AG04450 (cell line): ENCODE data around the gene APOO. TPM values are rescaled to one million over a fixed set of nuclear protein-coding genes. Genes with fewer than 3 reads are reported as not detected.

Source experiments
- CTCF ChIA-PET: fragments of 300-600, 350-600 bp; formaldehyde crosslinking; extraction: SDS; loops from one replicate; lab custom pipeline; 2022; ENCODE audit warnings: antibody characterized with exemption, inconsistent platforms; lab: Charles Lee
- POLR2A ChIA-PET: fragments of 350-600 bp; formaldehyde crosslinking; extraction: SDS; loops from one replicate; lab custom pipeline; 2021; ENCODE audit warnings: antibody characterized with exemption, inconsistent platforms; lab: Yijun Ruan, JAX
- DNase-seq: peaks from one replicate; pipeline ENCODE4 v3.0.0-alpha.2; 2011; ENCODE audit warnings: low read depth, low spot score
- H3K27ac ChIP-seq: one replicate; pipeline ENCODE4 v1.5.1; 2012; ENCODE audit warnings: low read depth, low read length, control low read depth
- H3K27me3 ChIP-seq: one replicate; pipeline ENCODE4 v1.6.0; 2012; ENCODE audit warnings: low read length; ENCODE audit not compliant: control insufficient read depth, insufficient read depth
- H3K4me3 ChIP-seq: 2 replicates; pipeline ENCODE4 v1.5.1; 2011; ENCODE audit warnings: mild to moderate bottlenecking, low read depth, low read length, control low read depth
- H3K9me3 ChIP-seq: 2 replicates; pipeline ENCODE4 v1.5.1; 2012; ENCODE audit warnings: low read length; ENCODE audit not compliant: control insufficient read depth, insufficient read depth
- polyA plus RNA-seq: library from polyadenylated mRNA; depleted of rRNA; stranded (reverse); fragments of >200 nt; gene quantifications from 2 replicates; pipeline ENCODE4 v1.2.3, GENCODE V29; 2011
- TF ChIP-seq, protein P1 (sequence below): IDR thresholded peaks from 2 replicates; pipeline ENCODE4 v1.5.1; 2011; ENCODE audit warnings: low read depth, low read length, control low read depth, inconsistent platforms

Gene APOO
- polyA plus RNA-seq, 1 experiment: 16.3 TPM

GRCh38 chrX:23838953-23839352 lies 68.8 kb downstream of the APOO start:
- ChIA-PET POLR2A (interaction anchor here (0.7 kb wide), 1 partner anchor 16 kb away, joined by 3 read pairs; no protein-coding TSS in a partner anchor), CTCF (no interaction called here)
- H3K9me3 ChIP-seq: no peaks in the 10 kb centered on the region
- H3K4me3 ChIP-seq: no peak overlapping the region
- TF ChIP-seq, protein P1, sequence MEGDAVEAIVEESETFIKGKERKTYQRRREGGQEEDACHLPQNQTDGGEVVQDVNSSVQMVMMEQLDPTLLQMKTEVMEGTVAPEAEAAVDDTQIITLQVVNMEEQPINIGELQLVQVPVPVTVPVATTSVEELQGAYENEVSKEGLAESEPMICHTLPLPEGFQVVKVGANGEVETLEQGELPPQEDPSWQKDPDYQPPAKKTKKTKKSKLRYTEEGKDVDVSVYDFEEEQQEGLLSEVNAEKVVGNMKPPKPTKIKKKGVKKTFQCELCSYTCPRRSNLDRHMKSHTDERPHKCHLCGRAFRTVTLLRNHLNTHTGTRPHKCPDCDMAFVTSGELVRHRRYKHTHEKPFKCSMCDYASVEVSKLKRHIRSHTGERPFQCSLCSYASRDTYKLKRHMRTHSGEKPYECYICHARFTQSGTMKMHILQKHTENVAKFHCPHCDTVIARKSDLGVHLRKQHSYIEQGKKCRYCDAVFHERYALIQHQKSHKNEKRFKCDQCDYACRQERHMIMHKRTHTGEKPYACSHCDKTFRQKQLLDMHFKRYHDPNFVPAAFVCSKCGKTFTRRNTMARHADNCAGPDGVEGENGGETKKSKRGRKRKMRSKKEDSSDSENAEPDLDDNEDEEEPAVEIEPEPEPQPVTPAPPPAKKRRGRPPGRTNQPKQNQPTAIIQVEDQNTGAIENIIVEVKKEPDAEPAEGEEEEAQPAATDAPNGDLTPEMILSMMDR: no peak
- no peaks in the 10 kb centered on the region for H3K27me3 ChIP-seq
- no peak for DNase-seq
- no peak overlapping the region for H3K27ac ChIP-seq

- TF ChIP-seq, protein P1: no peak
- H3K27me3 ChIP-seq: no peaks in the 10 kb centered on the region
- ChIA-PET CTCF (no interaction called here), POLR2A (no interaction called here)
- no peaks in the 10 kb centered on the region for H3K9me3 ChIP-seq
- DNase-seq: no peak
- H3K27ac ChIP-seq: no peak overlapping the region
- no peak overlapping the region for H3K4me3 ChIP-seq
These were observed 75.0 kb downstream of the APOO start for GRCh38 chrX:23832721-23833120.

GRCh38 chrX:23828881-23829280 lies 78.9 kb downstream of the APOO start:
- TF ChIP-seq, protein P1: no peak
- CTCF ChIA-PET: interaction anchor here (1.0 kb wide), 1 partner anchor 47 kb away, joined by 3 read pairs; no protein-coding TSS in a partner anchor
- POLR2A ChIA-PET: no interaction called here
- no peak overlapping the region for H3K4me3 ChIP-seq
- DNase-seq: no peak
- no peak overlapping the region for H3K27ac ChIP-seq
- H3K27me3 ChIP-seq: no peaks in the 10 kb centered on the region
- H3K9me3 ChIP-seq: no peaks in the 10 kb centered on the region

DNA sequence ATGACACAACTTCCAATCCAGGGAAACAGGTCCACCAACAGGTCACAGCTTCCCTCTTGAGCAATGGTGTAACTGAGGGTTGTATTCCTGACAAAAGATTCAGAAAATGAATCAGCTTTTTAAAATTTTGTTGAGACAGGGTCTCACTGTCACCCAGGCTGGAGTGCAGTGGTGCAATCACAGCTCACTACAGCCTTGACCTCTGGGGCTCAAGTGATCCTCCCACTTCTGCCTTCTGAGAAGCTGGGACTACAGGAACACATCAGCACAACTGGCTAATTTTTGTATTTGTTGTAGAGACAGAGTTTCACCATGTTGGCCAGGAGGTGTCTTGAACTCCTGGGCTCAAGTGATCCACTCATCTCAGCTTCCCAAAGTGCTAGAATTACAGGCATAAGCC lies 81.1 kb downstream of the APOO start:
- Histone ChIP-seq H3K27me3 (no peaks in the 10 kb centered on the region), H3K4me3 (no peak overlapping the region), H3K27ac (no peak overlapping the region), H3K9me3 (no peaks in the 10 kb centered on the region)
- no peak for DNase-seq
- ChIA-PET POLR2A (no interaction called here), CTCF (no interaction called here)
- TF ChIP-seq, protein P1: no peak

DNA sequence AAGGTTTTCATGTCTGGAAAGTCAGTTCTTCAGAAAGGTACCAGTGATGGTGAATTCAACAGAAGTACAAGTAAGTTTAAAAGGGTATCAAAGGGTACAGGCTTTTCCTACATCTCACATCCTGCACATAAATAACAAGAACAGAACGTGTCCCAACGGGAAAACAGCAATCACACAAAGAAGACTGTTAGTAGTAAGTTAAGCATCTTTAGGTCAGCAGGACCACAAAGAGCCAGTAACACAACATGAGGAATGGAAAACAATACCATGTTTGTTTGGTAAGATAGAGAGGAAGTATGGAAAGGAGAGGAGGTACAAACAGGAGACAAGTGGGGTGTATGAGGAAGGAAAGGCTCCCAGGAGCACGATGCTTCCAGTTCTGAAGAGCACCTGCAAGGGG lies 81.5 kb downstream of the APOO start:
- Histone ChIP-seq H3K27ac (no peak overlapping the region), H3K27me3 (no peaks in the 10 kb centered on the region), H3K9me3 (no peaks in the 10 kb centered on the region), H3K4me3 (no peak overlapping the region)
- ChIA-PET CTCF (no interaction called here), POLR2A (no interaction called here)
- TF ChIP-seq, protein P1: no peak
- DNase-seq: no peak
